EH (cell line): Measurements from ENCODE around the gene CCDC54.

Experiments
- DNase-seq: peaks from one replicate; pipeline ENCODE4 v3.0.0-alpha.2; 2015; ENCODE audit warnings: low read depth

The CCDC54 gene

GRCh38 chr3:107394502-107394901 is 17.3 kb downstream of the CCDC54 start:
- DNase-seq, result no peak

DNA sequence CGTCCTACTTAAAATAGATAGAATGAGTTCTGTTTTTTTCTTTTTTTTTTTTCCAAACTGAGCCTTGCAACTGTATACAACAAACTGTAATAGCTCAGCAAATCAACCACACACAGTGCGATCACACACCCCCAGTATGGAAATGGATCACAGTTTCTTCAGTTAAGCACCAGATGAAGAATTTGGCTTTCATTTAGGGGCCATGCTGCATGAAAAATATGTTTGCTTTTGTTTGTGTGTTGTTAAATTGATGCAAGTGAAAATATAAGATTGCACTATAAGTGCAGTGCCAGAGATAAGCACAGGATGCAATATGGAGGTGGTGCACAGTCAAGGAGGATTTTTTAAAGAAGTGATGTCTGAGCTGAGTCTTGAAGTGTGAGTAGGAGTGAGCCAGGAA is 17.8 kb downstream of the CCDC54 start:
- no peak for DNase-seq

DNA sequence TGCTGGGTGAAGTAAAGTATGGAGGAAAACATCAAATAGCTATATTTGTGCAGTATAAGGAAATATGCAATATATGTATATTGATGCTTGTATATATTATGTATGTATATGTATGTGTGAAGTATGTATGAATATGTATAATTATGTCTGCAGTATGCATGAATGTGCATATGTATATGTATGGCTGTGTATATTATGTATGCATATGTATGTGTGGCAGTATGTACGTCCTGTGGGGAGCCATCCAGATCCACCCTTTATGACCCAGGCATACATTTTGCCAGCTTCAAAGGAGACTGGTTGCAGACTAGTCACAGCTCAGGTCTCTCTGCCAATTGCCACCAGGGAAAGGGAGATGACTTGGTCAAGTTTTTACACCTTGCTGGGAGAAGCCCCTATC is 24.1 kb downstream of the CCDC54 start:
- DNase-seq, result no peak

- no peak for DNase-seq
These were observed 25.0 kb downstream of the CCDC54 start for GRCh38 chr3:107402214-107402613.

- DNase-seq, result peak; percentile 94
These were observed 27.7 kb downstream of the CCDC54 start for GRCh38 chr3:107404727-107405469.

- DNase-seq, result no peak
These were observed 30.1 kb downstream of the CCDC54 start for GRCh38 chr3:107407355-107407754.

DNA sequence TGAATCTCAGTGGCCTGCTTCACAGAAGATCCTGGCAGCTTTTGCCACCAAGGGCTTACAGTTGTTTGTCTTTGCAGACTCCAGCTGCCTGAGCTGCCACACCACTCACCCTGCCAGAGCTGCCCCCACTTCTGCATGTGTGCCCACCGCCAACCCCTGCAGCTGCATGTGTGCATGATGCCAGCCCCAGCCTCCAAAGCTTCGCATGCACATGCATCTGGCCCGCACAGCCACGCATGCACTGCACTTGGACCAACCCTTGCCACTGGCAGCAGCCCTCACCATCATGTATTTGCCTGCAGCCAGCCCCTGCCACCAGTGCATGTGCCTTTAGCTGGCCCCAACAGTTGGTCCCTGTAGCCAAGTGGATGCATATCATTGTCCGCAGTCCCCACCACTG is 31.3 kb downstream of the CCDC54 start:
- no peak for DNase-seq

GRCh38 chr3:107409365-107409764 is 32.1 kb downstream of the CCDC54 start:
- DNase-seq, result no peak

DNA sequence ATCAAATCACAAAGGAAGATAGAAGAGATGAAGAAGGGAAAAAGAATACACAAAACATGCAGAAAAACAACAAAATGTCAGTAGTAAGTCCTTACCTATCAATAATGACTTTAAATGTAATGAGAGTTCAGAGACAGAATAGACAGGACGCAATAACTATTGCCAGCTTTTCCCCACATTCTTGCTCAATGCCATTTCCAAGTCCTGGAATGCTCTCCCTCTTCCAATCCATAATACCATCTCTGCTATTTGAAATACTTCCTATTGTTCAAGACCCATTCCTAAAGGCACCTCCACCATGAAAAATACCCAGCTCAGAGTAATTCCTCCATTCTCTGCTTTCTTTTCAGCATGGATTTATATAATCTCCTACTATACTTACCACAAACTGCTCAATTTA is 33.4 kb downstream of the CCDC54 start:
- no peak for DNase-seq

GRCh38 chr3:107411056-107411455 is 33.8 kb downstream of the CCDC54 start:
- DNase-seq, result no peak

DNA sequence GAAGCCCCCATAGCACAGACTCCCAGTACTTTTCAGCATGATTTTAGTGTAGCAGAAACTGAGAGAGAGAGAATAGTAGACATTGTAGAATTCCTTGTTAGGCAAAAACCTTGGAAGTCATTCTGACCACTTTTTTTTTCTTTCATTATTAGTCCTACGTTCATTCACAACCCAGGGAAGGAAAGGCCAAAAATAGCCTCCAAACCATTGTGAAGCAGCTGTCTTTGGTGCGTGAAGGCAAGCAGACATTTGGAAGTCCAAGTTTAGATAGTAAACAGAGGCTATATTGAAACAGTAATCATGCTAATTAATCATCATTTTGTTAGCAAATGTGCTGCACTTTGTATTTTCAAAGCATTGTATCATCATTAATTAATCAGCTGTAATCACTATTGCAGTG is 34.5 kb downstream of the CCDC54 start:
- DNase-seq, result no peak

DNA sequence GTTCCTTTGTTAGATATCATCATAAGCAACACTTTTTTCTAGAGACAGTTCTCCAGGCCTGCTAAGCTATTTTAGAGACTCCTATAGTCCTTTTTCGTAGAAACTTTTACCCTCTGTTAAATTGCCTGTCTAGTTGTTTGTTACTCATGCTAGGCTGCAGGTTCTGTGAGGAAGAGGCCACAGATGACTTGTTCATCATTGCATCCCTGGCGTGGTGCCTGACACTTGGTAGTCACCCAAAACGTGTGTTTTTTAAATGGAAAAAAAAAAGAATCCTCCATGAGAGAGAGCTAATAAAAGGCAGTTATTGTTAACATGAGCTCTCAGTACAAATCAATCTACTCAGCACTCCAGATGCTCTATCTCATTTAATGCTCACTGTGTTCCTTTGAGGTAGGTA is 35.1 kb downstream of the CCDC54 start:
- DNase-seq, result peak; percentile 79

GRCh38 chr3:107413264-107413663 is 36.0 kb downstream of the CCDC54 start:
- DNase-seq, result no peak

DNA sequence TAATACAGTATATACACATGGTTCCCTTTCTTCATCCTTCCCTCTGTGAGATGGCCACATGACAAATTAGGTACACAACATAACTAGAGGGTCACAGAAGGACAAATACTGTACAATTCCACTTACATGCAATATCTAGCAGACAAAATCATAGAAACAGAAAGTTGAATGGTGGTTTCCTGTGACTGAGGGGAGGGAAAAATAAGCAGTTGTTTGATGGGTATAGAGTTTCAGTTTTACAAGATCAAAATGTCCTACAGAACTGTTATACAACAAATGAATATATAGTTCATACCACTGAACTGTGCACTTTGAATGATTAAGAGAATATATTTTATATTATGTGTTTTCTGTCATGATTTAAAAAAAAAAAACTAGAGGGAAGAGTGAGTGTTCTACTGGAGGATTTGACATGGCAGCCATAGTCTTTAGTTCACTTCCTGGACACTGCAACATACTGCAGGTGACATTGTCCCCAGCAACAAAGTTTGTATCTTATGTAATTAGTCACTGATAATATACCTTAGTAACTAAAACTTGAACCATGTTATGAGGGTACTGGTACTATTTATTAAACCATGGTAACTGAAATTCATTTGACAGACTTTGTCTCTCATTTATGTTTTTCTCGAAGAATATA is 37.2 kb downstream of the CCDC54 start:
- DNase-seq, result no peak

- DNase-seq, result peak; percentile 30
These were observed 38.9 kb downstream of the CCDC54 start for GRCh38 chr3:107416138-107416537.

GRCh38 chr3:107416886-107417285 is 39.6 kb downstream of the CCDC54 start:
- DNase-seq, result peak; percentile 54

DNA sequence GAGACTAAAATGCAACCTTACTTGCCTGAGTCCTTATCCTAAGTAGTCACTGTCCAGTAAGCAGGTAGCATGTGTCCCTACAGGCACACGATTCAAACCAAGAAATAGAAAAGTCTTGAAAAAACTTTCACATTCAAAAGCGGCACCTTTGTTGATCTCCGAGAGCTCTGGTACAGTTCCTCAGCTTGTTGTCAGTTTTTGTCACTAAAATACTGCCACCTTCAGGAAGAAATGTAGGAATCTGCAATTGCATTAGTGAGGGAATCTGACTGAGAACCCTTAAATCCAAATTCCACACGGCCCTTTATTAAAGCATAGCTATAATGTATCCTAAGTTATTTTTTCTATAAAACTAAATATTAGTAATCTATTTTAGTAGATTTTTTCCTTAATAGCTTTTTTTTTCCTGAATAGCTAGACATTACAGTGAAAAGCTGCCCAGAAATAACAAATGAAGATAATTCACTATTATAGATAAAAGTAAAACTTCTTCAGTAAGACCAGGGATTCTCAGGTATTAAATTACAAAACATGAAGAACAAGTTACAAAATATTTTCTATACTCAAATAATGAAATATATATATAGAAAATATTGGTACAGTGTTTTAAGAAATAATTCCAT is 44.0 kb downstream of the CCDC54 start:
- peak; percentile 77 for DNase-seq

- DNase-seq, result no peak
These were observed 44.6 kb downstream of the CCDC54 start for GRCh38 chr3:107421881-107422280.

- DNase-seq, result no peak
These were observed 47.8 kb downstream of the CCDC54 start for GRCh38 chr3:107425033-107425432.

DNA sequence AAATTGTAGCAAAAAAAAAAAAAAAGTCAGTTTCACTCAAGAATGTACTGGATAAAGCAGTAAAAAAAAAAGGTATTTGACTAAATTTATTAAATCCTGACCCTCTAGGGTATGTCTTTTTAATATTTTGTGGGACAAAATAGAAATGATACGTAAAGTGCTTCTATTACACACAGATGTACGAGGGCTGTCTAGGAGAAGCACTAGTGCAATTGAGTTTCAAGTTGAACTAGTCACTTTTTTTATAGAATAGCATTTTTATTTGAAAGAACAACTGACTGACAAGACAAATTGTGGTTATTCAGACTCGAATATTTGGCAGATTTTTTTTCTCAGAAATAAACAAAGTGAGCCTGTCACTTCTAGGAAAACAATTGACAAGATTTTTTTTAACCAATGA is 49.0 kb downstream of the CCDC54 start:
- no peak for DNase-seq
